K562 (cell line): Measurements from ENCODE around the gene DIO3. TPM values are rescaled to one million over a fixed set of nuclear protein-coding genes. Genes with fewer than 3 reads are reported as not detected.

Source experiments
- ATAC-seq: fragments of 200-7000 bp; cut with Tn5 transposase; 3 replicates; pipeline ENCODE4 v1.9.1; 2020; ENCODE audit warnings: moderate library complexity
- BruUV-seq: library from RNA; stranded (reverse); fragments of 400-500 nt; replicated peaks from 2 replicates; lab custom pipeline; 2021; lab: Mats Ljungman, UMichigan
- CTCF ChIA-PET: fragments of 300-600 bp; formaldehyde crosslinking; extraction: SDS; loops from one replicate; lab custom pipeline; 2021; ENCODE audit warnings: low intra/inter-chr PET ratio; lab: Yijun Ruan, JAX
- POLR2A ChIA-PET: fragments of 300-600, 350-650 bp; sonication (Branson Sonifier 250); formaldehyde crosslinking; extraction: SDS; loops from one replicate; lab custom pipeline; 2021; ENCODE audit warnings: antibody characterized with exemption, inconsistent platforms; lab: Yijun Ruan, JAX
- DNase-seq, 4 experiments: peaks; one replicate each; pipeline versions ENCODE4 v3.0.0 to v3.0.0-alpha.2; 2011 to 2018; ENCODE audit warnings: low spot score in 3 of 4, mixed read lengths in 3 of 4; ENCODE audit errors: extremely low read depth in 1 of 4
- FAIRE-seq: peaks from 2 replicates; lab custom pipeline; 2011; peaks lifted over from hg19 to GRCh38; lab: Jason Lieb, UNC
- H2AFZ ChIP-seq: 2 replicates; pipeline ENCODE4 v1.6.0; 2011; ENCODE audit warnings: low read depth, low read length, control low read depth, inconsistent platforms
- H3K27ac ChIP-seq: fragments of 200-600 bp; 3 replicates; pipeline ENCODE4 v1.8.0; 2011; ENCODE audit warnings: low read depth, mild to moderate bottlenecking, control low read depth, inconsistent platforms, low read length, moderate library complexity, mixed read lengths; ENCODE audit errors: extremely low read depth
- H3K27me3 ChIP-seq, 2 experiments: fragments of 300-600 bp in 1 of 2; 2 replicates in 1 of 2; 3 replicates in 1 of 2; pipeline versions ENCODE4 v1.6.0 to v1.8.0; 2011; ENCODE audit warnings: inconsistent platforms in 2 of 2, low read length in 2 of 2, mild to moderate bottlenecking in 1 of 2, mixed read lengths in 1 of 2, moderate library complexity in 1 of 2; ENCODE audit not compliant: control insufficient read depth in 2 of 2, insufficient read depth in 2 of 2
- H3K36me3 ChIP-seq: fragments of 300-600 bp; 3 replicates; pipeline ENCODE4 v1.8.0; 2011; ENCODE audit warnings: mild to moderate bottlenecking, low read length, inconsistent platforms; ENCODE audit not compliant: control insufficient read depth, insufficient read depth
- H3K4me1 ChIP-seq, 2 experiments: fragments of 200-600 bp in 1 of 2; replicated peaks in 1 of 2; 2 replicates in 1 of 2; 3 replicates in 1 of 2; pipeline versions ENCODE4 v1.5.1 to v1.8.0; 2011; ENCODE audit warnings: inconsistent platforms in 2 of 2, low read length in 2 of 2, mild to moderate bottlenecking in 1 of 2, mixed read lengths in 1 of 2, moderate library complexity in 1 of 2; ENCODE audit not compliant: control insufficient read depth in 2 of 2, insufficient read depth in 2 of 2
- H3K4me2 ChIP-seq: 2 replicates; pipeline ENCODE4 v1.6.1; 2011; ENCODE audit warnings: low read length, control low read depth, inconsistent platforms, mixed read lengths; ENCODE audit not compliant: insufficient read depth
- H3K4me3 ChIP-seq: fragments of 200-600 bp; sonication (generic), shearing (Covaris generic); 2 replicates; pipeline ENCODE4 v1.5.1; 2016; ENCODE audit warnings: control low read depth, inconsistent platforms
- H3K79me2 ChIP-seq: fragments of 200-600 bp; 3 replicates; pipeline ENCODE4 v1.8.0; 2011; ENCODE audit warnings: low read length, inconsistent platforms; ENCODE audit not compliant: control insufficient read depth, insufficient read depth
- H3K9ac ChIP-seq, 2 experiments: 2 replicates each; pipeline versions ENCODE4 v1.6.0 to v1.6.1; 2011; ENCODE audit warnings: low read depth in 2 of 2, low read length in 2 of 2, control low read depth in 1 of 2, inconsistent platforms in 1 of 2, mild to moderate bottlenecking in 1 of 2, mixed read lengths in 1 of 2; ENCODE audit not compliant: insufficient read depth in 1 of 2
- H3K9me1 ChIP-seq: one replicate; pipeline ENCODE4 v1.6.0; 2011; ENCODE audit warnings: inconsistent platforms, mild to moderate bottlenecking, low read length, moderate library complexity; ENCODE audit not compliant: control insufficient read depth, insufficient read depth
- H3K9me3 ChIP-seq: replicated peaks from 2 replicates; pipeline ENCODE4 v1.5.1; 2011; ENCODE audit warnings: low read depth, low read length, inconsistent platforms; ENCODE audit not compliant: control insufficient read depth, insufficient read depth
- H4K20me1 ChIP-seq: replicated peaks from 2 replicates; pipeline ENCODE4 v1.6.1; 2011; ENCODE audit warnings: low read length, inconsistent platforms, mixed read lengths; ENCODE audit not compliant: control insufficient read depth, insufficient read depth
- GTF3C2 ChIP-seq: IDR thresholded peaks from 3 replicates; pipeline ENCODE4 v1.6.1; 2011; ENCODE audit warnings: borderline replicate concordance, mild to moderate bottlenecking, moderate library complexity; ENCODE audit not compliant: insufficient read length; ENCODE audit errors: extremely low read depth
- HDAC2 ChIP-seq: fragments of 450-650 bp; IDR thresholded peaks from 2 replicates; pipeline ENCODE4 v1.6.1; 2016; ENCODE audit warnings: mild to moderate bottlenecking
- RBFOX2 ChIP-seq: fragments of 200-400 bp; formaldehyde crosslinking; IDR thresholded peaks from 2 replicates; pipeline ENCODE4 v1.6.1; 2017; ENCODE audit warnings: low read depth, mild to moderate bottlenecking, low read length, moderate library complexity
- SAFB ChIP-seq: fragments of 200-400 bp; formaldehyde crosslinking; IDR thresholded peaks from 2 replicates; pipeline ENCODE4 v1.6.1; 2017; ENCODE audit warnings: low read depth, low read length, borderline replicate concordance
- YBX1 ChIP-seq: fragments of 450-650 bp; IDR thresholded peaks from 2 replicates; pipeline ENCODE4 v1.7.1; 2016; ENCODE audit warnings: mild to moderate bottlenecking
- ZNF445 ChIP-seq: fragments of 250-450 bp; sonication (Bioruptor Pico); IDR thresholded peaks from 2 replicates; pipeline ENCODE4 v1.4.0; 2020; ENCODE audit warnings: low read depth, mild to moderate bottlenecking, moderate library complexity
- WGBS: fragments of 100-300 bp; shearing (Covaris generic); methylation state at CpG from one replicate; pipeline ENCODE4 v1.1.6; 2016; ENCODE audit warnings: low coverage, mixed read lengths; ENCODE audit not compliant: insufficient coverage; ENCODE audit errors: missing lambda C conversion rate; 5-methylcytosine and 5-hydroxymethylcytosine counted together
- in situ Hi-C: fragments of 300-500 bp; cut with MboI; formaldehyde crosslinking; loops from 4 replicates; pipeline ENCODE4 v1.15.0; 2018; ENCODE audit warnings: inconsistent platforms, mixed read lengths
- intact Hi-C: fragments of 100-400 bp; cut with micrococcal nuclease; formaldehyde crosslinking; loops from 2 replicates; pipeline ENCODE4 v1.14.2; 2022
- polyA plus RNA-seq, 8 experiments: library from polyadenylated mRNA; depleted of rRNA in 4 of 8; stranded (reverse) in 5 of 8; unstranded in 3 of 8; fragments of >200 nt; fragmentation: Nextera tagmentation in 2 of 8; fragmentation: Illumina TruSeq in 1 of 8; extraction: Ambion mirVana in 2 of 8; extraction: Trizol in 1 of 8; gene quantifications; 2 replicates each; pipeline versions ENCODE4 v1.2.1 to v1.2.3, GENCODE V29; 2011 to 2014; ENCODE audit warnings: inconsistent platforms in 1 of 8, missing spikeins in 1 of 8
- total RNA-seq, 7 experiments: library from RNA; depleted of rRNA in 6 of 7; stranded (reverse); fragments of >200 nt in 6 of 7; fragmentation: Illumina TruSeq in 2 of 7; extraction: Trizol in 2 of 7; gene quantifications; 2 replicates each; pipeline versions ENCODE4 v1.2.1 to v1.2.3, GENCODE V29; 2011 to 2021; ENCODE audit warnings: low replicate concordance in 1 of 7

Gene DIO3
- total and polyA plus RNA-seq, 9 of the 15 experiments (the other 6 are each of a cell fraction or from before 2014, with no cell fraction given) = not detected

DNA sequence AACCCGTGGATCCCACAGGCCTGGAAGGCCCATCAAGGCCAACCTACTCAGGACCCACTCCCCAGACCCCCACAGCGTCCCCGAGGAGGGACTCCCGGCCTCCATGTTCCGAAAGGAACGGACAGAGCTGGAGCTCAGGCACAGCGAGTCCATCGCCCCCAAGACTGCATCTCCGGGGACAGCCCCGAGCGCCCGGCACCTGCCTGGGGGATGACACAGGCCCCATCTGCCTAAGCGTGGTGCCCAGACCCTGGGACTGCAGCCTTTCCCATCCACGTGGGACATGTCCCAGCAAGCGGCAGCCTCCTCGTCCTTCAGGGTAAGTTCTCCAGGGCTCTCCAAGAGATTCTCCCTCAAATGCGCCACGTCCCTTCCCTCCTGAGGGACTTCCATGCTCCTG, 12.1 kb upstream of the DIO3 start:
- BruUV-seq = no TSS peak
- FAIRE-seq = no peak
- POLR2A ChIA-PET = no interaction called here
- CTCF ChIA-PET = no interaction called here
- no peak overlapping the region for H3K27ac ChIP-seq
- H3K9ac ChIP-seq = no peak overlapping the region
- intact Hi-C loops (no loop called here), in situ Hi-C loops (no loop called here)
- ATAC-seq = no peak
- H3K4me1 ChIP-seq = peaks cover 0 to 10% of the 10 kb centered on the region in 2 experiments; a peak in 3 of 5 replicates
- H2AFZ ChIP-seq = no peak overlapping the region
- no peaks in the 10 kb centered on the region for H3K9me1 ChIP-seq
- no peaks in the 10 kb centered on the region for H3K9me3 ChIP-seq
- DNase-seq = no peak
- no peaks in the 10 kb centered on the region for H3K36me3 ChIP-seq
- no peaks in the 10 kb centered on the region for H3K79me2 ChIP-seq
- H3K4me3 ChIP-seq = no peak overlapping the region
- no peaks in the 10 kb centered on the region for H4K20me1 ChIP-seq
- no peak overlapping the region for H3K4me2 ChIP-seq
- no peak for TF ChIP-seq SAFB
- no peak for TF ChIP-seq HDAC2
- no peak for TF ChIP-seq GTF3C2
- no peak for TF ChIP-seq ZNF445 (CRISPR knock-in tag)
- TF ChIP-seq YBX1 = no peak
- no peak for TF ChIP-seq RBFOX2
- TF ChIP-seq, all 486 proteins: peak for 0
- WGBS = 0% methylated on average over 11 of the region's 18 CpGs
- peaks cover 0 to 20% of the 10 kb centered on the region in 2 experiments; a peak in 2 of 5 replicates for H3K27me3 ChIP-seq
